Activated T-cell treated with anti-CD3 and anti-CD28 coated beads, Interleukin-2, amount 50 U/mL, for 48 hours (primary cell): ENCODE data around the gene FREY1.
"Not testable (repeated sequence)": the region's sequence is repeated elsewhere in the genome, so short reads cannot be mapped to it uniquely, and the experiment has no call there.

Experiments used
- DNase-seq, 2 experiments: peaks; one replicate each; pipeline ENCODE4 v3.0.0-alpha.2; 2020

FREY1 gene

GRCh38 chr11:45913514-45913913 is 6.4 kb upstream of the FREY1 start:
- no peak for DNase-seq

GRCh38 chr11:45910623-45911022 is 3.6 kb upstream of the FREY1 start:
- DNase-seq: no peak

GRCh38 chr11:45909594-45910475 is 2.8 kb upstream of the FREY1 start:
- DNase-seq: no peak

- DNase-seq: no peak
Measured at GRCh38 chr11:45907911-45908370, 870 bp upstream of the FREY1 start.

- DNase-seq: no peak
Measured at GRCh38 chr11:45906096-45906682, 882 bp downstream of the FREY1 start.

- not testable (repeated sequence) for DNase-seq
Measured at GRCh38 chr11:45905576-45905975, 1.5 kb downstream of the FREY1 start.

GRCh38 chr11:45905095-45905494 is 2.0 kb downstream of the FREY1 start:
- DNase-seq: no peak

- no peak for DNase-seq
Measured at GRCh38 chr11:45904309-45904915, 2.7 kb downstream of the FREY1 start.

GRCh38 chr11:45902452-45903380 is 4.4 kb downstream of the FREY1 start:
- no peak for DNase-seq

- DNase-seq: no peak
Measured at GRCh38 chr11:45901626-45902025, 5.4 kb downstream of the FREY1 start.

- no peak for DNase-seq
Measured at GRCh38 chr11:45900916-45901617, 6.0 kb downstream of the FREY1 start.

GRCh38 chr11:45900175-45900800 is 6.8 kb downstream of the FREY1 start:
- DNase-seq: not testable (repeated sequence)

- DNase-seq: peak; percentile 76 to 81
Measured at GRCh38 chr11:45899448-45900174, 7.5 kb downstream of the FREY1 start.

- DNase-seq: no peak
Measured at GRCh38 chr11:45899086-45899447, 8.0 kb downstream of the FREY1 start.

GRCh38 chr11:45897556-45897955 is 9.5 kb downstream of the FREY1 start:
- DNase-seq: no peak

- DNase-seq: no peak
Measured at GRCh38 chr11:45896422-45896984, 10.6 kb downstream of the FREY1 start.

GRCh38 chr11:45895553-45896259 is 11.4 kb downstream of the FREY1 start:
- DNase-seq: no peak

GRCh38 chr11:45894555-45895247 is 12.4 kb downstream of the FREY1 start:
- DNase-seq: no peak

GRCh38 chr11:45892856-45893255 is 14.2 kb downstream of the FREY1 start:
- no peak for DNase-seq
